ENCODE measurements around the gene ALG14.

- TF ChIP-seq CTCF (IDR thresholded peaks at IDR 0.05), result no peak
- no peak for TF ChIP-seq POLR2AphosphoS5 (IDR thresholded peaks at IDR 0.05)
- no peak for TF ChIP-seq POLR2A (IDR thresholded peaks at IDR 0.05)
- TF ChIP-seq EP300 (IDR thresholded peaks at IDR 0.05), result no peak
These were observed 68.7 kb downstream of the ALG14 start for GRCh38 chr1:95004013-95004412.
